ENCODE results near the gene ALKBH4.
"Not testable (repeated sequence)": the region's sequence is repeated elsewhere in the genome, so short reads cannot be mapped to it uniquely, and the experiment has no call there.

The ALKBH4 gene

DNA sequence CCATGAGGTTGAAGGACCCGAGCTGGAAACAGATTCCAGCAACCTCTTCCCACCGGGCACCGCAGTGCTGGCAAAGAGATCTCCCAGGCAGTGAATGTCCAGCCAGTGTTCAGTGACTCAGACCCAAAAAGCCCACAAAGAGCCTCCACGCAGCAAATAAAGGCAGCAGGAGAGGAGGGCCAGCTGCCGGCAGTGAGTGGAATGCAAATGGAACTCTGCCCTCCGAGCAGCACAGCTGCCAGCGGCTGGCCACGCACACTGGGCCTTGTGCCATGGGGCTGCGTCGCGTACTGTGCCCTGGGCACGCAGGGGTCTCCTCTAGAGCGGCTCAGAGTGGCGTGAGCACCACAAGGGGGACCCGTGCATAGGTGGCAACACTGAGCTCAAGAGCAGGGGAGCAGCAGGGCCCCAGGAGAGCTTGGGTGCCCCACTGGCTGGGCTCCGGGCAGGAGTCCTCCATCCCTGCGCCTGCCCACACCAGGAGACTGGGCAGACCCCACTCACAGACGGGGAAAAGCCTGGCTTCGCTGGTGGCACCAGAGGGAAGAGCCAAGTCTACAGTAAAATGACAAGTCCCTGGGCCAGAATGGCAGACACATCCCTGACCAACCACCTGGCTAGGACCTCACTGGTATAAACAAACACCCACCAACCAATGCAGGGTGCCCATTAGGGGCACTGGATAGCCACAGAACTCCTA lies 10.2 kb upstream of the ALKBH4 start:
- not testable (repeated sequence) for DNase-seq

DNA sequence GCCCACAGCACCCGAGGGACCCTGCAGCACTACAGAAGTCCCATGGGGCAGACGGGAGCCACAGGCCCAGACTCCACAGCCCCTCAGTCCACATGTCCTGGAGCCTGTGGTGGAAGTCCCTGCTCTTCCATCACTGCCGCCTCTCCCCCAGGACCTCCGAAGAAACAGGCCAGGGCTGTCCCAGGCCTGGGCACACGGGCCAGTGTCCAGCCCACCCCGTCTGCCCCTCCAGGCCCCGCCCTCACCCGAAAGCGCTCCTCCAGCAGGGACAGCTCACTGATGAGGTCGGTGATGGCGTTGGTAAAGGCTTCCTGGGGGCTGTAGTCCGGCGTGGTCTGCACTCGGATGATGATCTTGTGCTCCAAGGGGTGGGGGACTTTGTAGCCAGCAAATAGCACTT lies 9.5 kb upstream of the ALKBH4 start:
- DNase-seq: not testable (repeated sequence)

DNA sequence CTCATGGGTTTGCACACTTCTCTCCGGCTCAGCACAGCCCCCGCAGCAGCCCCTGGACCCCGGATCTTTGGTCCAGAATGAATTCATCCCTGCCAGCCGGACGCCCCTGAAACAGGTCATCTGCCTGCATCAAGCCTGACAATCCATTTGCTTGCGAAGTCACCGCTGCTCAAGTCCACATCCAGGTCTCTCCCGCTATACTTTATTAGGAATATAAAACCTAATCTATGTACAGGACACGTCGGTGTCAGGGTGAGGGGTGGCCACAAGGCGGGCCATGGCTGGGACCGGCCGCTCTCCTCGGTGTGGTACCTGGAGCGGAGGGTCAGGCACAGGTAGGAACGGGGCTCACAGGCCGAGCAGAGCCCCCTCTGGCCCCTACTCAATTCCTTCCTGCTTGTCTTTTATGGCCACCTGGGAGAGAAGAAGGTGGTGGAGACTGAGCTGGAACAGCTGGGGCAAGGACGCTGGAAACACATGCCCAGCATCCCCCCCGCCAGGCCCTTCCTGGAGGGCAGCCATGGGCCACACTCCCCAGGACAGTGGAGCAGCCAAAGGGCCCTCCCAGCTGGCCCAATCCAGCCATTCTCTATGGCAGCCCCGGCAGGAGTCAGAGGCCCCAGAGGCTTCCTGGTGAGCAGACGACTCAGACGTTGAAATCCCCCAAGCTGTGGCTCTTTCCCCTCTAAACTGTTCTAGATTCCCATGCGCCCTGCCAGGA lies 8.8 kb upstream of the ALKBH4 start:
- DNase-seq: no peak

DNA sequence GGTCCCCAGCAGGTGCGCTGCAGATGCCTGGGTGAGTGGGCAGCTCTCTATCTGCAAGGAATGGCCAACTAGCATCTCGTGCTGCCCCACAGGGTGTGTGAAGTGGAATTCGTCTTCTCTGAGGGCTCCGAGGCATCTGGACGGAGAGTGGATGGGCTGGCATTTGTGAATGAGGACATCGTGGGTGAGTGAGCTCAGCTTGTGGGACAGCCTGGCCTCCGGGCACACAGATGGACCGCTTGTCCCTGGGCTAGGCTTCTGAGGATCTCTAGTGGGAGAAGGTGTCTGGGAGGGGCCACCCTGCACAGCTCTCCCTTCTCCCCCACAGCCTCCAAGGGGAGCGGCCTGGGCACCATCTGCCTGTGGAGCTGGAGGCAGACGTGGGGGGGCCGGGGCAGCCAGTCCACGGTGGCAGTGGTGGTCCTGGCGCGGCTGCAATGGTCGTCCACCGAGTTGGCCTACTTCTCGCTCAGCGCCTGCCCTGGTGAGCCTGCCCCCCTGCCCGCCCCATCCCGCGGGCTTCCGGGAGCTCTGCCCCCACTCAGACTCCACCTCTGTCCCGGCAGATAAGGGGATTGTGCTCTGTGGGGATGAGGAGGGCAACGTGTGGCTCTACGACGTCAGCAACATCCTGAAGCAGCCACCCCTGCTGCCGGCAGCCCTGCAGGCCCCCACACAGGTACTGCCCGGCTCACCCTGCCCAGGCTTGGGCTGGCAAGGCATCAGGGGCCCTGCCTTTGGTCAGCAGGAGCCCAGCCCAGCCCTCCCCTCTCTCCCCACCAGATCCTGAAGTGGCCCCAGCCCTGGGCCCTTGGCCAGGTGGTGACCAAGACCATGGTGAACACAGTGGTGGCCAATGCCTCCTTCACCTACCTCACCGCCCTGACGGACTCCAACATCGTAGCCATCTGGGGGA lies 7.7 kb upstream of the ALKBH4 start:
- no peak for DNase-seq

DNA sequence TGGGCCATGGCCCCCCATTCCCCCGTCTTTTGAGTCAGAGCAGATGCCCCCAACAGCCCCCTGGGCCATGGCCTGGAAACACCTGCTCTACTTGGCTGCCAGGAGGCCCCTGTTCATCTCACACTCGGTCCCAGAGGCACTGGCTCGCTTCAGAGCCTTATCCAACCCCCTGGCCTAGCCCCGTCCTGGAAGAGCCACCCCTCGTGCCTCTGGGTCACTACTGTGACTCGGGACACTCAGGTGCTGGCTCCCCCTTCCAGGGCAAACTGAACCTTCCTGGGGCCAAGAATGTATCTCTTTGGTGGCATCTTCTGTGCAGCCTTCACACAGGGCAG lies 7.1 kb upstream of the ALKBH4 start:
- no peak for DNase-seq

DNA sequence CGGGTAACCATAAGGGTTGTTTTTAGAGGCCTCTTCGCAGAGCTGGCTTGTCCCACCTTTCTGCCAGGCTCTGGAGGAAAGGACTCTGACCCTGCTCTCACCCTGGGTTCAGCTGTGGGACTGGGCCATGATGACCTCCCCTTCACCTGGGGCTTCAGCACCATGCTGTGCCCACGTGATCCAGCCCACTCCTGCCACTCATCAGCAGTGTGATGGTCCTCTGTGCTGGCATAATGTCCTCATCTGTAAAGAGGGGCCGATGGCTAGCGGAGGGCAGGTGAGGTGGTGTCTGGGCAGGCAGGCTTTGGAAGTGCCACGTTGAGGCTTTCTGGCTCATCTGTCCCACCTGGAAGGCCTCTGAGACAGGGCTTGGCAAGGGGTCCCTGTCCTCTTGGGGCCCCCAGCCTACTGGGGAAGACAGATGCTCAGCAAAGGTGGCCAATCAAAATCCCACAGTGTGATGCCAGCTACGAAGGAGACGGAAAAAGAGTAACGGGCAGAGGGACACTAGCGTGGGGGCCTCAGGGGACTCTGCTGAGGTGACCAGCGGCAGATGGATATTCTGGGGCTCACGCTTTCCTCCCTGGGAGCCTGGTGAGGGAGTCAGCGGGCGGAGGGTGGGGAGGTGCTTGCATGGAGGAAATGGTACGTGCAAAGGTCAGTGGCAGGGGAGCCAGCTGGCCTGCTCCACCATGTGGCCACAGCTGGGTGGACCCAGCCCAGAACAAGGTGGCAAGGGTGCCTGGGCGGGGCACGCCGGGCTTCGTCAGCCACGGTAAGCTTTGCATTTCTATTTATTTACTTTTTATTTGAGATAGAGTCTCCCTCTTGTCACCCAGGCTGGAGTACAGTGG lies 5.5 kb upstream of the ALKBH4 start:
- no peak for DNase-seq

DNA sequence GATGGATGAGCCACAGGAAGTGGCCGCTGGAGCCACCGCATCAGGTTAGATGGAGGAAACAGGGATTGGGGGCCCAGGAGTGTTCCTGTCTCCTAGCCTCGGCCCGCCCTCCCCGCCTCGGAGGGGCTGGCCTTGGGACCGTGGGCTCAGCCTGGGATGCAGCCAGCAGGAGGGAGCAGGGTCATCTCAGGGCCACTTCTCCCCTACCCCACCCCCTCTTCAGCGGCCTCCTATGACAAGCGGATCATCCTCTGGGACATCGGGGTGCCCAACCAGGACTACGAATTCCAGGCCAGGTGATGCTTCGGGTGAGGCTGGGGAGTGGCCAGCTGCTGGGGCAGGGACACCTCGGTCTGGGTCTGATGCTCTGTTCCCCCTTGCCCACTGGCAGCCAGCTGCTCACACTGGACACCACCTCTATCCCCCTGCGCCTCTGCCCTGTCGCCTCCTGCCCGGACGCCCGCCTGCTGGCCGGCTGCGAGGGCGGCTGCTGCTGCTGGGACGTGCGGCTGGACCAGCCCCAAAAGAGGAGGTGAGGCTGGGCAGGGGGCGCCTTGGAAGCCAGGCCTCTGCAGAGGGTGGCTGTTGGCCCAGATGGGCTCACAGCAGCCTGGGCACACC lies 4.8 kb upstream of the ALKBH4 start:
- DNase-seq: no peak

DNA sequence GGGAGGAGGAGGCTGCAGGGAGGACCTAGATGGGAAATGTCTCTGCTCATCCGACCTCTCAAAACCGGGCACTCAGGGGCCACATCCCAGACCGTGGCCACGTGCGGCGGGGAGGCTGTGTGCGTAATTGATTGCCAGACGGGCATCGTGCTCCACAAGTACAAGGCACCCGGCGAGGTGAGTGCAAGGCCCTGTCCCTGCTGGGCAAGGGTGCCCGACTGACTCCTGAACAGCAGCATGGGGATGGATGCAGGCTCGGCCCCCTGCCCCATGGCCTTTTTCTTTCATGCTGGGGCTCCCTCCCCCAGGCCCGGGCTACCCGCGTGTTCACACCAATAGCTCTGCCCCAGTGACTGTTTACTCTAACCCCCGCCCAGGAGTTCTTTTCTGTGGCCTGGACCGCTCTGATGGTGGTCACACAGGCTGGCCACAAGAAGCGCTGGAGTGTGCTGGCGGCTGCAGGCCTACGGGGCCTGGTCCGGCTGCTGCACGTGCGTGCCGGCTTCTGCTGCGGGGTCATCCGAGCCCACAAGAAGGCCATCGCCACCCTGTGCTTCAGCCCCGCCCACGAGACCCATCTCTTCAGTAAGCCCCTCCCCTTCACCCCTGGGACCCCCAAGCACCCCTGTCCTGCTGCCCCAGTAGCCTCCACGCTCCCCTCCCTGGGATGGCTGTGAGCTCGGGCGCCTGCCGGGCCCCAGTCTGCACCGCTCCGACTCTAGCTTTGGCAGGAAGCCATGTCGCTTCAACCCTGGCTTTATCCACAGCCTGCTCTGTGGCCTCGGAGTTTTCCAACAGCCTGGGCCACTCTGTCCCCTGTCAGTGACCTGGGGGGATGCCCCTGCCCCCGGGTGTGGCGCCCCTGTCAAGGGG lies 4.1 kb upstream of the ALKBH4 start:
- DNase-seq: no peak

DNA sequence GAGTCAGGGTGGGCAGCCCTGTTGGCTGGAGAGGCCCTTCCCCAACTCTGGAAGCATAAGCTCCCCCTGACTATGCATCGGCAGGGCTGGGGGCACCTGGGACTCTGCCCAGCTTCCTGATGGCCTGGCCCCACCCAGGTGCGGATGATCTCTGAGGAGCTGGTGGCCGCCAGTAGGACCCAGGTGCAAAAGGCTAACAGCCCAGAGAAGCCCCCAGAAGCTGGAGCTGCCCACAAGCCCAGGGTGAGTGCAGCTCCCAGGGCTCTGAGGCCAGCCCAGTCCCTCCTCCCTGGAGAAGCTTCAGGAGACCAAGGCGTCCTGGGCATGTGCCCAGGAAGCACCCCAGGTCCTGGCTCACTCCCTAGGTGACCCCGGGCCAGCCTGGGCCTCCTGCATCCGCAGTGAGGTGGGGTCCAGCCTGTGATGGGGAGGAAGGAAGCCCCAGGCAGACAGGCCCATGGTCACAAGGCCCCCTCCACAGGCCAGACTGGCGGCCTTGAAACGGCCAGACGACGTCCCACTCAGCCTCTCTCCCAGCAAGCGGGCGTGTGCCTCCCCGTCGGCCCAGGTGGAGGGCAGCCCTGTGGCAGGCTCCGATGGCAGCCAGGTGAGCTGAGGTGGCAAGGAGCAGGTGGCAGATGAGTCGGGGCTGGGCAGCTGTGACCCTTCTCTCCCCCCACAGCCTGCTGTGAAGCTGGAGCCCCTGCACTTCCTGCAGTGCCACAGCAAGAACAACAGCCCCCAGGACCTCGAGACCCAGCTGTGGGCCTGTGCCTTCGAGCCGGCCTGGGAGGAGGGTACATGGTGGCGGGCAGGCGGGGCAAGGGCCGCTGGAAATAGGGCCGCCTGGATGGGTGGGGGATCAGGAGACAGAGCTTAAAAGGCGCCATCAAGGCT lies 3.2 kb upstream of the ALKBH4 start:
- DNase-seq: no peak

DNA sequence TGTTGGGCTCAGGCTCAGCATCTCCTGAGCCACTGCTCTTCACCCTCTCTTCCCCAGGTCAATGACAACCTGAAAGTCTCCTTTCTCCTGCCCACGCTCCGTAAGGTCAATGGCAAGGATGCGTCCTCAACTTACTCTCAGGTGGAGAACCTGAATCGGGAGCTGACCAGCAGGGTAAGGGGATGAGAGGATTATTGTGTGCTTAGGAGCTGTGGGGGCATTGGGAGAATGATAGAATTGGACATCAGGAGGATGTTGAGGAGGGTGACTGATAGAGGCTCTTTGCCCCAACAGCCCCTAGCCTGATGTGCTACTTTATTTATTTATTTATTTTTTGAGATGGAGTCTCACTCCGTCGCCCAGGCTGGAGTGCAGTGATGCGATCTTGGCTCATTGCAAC lies 1.4 kb upstream of the ALKBH4 start:
- no peak for DNase-seq

DNA sequence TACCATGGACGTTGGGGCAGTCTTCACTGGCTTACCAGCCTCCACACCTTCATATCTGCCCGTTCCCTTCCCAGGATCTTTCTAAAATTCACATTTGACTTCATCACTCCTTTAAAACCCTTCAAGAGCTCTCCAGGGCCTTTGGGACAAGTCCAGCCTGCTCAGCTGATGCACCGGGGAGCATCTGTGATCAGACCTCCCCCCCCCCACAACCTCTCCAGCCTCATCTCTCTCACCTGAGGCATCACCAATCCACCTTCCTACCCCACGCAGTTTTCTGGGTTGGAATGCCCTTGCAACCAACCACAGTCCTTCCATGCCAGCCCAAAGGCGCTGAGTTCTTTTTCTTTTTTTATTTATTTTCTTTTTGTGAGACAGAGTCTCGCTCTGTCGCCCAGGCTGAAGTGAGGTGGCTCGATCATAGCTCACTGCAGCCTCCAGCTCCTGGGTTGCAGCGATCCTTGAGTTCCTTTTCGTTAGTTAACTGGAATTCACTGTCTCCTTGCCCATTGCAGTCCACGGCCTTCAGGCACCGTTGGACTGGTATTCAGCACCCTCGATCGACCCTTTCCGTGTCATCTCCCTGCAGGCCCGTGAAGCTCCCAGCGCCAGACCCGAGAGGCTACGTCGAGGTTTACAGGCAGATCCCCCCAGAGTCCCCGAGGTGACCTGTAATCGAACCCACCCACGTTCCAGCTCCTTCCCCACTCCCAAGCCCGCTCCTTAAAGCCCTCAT lies 654 bp downstream of the ALKBH4 start:
- no peak for DNase-seq

DNA sequence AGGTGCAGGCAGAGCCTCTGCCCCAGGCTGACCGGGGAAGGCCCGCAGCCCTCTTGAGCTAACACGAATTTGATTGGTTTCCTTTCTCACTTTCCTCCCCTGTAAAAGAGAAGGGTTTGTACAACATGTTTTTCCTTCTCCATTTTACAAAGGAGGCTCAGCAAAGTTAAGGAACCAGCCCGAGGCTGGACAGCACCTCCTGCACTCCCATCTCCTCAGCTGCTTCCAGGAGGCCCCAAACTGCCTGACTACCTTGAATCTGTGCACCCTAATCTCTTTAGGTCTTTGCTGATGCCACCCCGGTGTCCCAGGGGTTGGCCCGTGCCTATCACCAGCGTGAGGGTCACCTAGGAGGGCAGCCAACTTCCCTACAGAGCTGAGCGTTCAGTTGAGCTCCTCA lies 4.2 kb downstream of the ALKBH4 start:
- DNase-seq: no peak

DNA sequence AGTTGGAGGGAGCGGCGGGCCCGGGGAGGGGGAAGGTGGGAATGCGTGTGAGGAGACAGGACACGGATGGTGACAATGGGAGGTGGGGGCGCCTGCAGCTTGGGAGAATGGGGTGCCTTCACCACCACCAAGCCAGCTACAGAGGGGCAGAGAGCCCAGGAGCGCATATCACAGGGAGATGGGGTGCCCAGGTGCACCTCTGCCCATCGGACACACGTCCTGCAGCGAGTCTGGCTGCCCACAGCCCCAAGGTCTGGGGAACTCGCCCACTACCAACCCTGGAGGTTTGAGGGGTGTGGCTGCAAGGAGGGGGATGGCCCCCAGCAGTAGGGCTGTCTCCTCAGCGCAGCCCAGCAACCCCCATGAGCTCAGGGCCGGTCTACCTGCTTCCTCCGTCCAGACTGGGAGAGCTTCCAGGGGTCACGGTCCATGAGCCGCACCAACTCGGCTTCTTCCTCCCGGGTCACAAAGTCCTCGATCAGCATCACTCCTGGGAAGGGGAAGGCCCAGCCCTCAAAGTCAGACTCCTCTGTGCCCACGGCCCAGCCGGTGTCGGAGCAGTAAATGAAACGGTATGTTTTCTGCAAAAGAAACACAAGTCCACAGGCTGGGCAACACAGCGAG lies 5.3 kb downstream of the ALKBH4 start:
- no peak for DNase-seq

DNA sequence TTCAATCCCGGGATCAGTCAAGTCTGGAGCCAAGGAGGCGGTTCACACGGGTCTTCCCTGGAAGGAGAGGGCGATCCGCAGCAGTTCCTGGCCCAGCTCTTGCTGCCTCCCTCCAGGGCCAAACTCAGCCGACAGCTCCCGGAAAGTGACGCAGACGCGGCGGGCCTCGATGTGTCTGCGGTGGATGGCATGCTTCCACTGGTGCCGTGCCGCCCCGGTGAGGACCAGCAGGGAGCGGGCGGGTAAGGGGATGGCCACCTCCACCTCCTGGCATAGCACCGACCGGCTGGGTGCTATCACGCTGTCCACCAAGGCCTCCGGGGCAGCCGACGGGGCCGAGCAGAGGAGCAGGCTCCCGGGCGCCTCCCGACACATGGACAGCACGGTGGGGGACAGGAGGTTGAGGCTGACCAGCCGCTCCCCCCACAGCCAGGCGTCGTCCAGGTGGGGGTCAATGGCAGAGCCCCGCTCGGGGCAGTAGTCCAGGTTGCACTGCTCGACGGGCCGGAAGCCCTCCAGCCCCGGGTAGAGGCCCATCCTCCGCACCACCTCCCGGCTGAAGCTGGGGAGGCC lies 7.2 kb downstream of the ALKBH4 start:
- no peak for DNase-seq

DNA sequence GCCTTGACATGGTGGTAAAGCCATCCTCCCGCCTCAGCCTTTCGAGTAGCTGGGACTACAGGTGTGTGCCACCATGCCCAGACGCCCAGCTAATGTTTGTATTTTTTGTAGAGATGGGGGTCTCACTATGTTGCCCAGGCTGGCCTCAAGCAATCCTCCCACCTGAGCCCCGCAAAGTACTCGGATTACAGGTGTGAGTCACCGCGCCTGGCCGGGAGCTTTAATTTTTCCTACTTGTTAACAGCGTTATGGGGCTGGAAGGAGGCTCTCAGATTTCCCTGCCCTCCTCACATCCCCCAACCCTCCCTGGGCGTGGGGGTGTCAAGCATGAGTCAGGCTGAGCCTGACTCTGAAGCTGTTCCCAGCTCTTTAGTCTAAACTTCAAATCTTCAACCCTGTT lies 8.3 kb downstream of the ALKBH4 start:
- no peak for DNase-seq

DNA sequence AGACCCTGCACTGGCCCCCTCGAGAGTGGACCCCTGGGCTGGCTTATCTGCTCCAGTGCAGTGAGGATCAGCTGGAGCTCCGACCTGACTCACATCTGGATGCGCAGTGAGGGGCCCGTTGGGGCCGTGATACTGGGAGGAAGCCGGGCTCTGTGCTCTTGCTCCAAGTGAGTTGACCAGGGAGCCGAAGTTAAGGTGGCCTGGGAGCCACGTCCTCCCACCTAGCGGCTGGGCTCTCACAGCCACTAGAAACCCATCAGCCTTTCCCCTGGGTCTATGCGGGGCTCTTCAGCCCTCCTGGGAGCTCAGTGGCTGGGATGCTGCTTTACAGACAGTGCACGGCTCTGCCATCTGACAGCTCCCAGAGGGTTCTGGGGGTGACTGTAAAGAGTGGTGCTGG lies 9.1 kb downstream of the ALKBH4 start:
- DNase-seq: no peak

DNA sequence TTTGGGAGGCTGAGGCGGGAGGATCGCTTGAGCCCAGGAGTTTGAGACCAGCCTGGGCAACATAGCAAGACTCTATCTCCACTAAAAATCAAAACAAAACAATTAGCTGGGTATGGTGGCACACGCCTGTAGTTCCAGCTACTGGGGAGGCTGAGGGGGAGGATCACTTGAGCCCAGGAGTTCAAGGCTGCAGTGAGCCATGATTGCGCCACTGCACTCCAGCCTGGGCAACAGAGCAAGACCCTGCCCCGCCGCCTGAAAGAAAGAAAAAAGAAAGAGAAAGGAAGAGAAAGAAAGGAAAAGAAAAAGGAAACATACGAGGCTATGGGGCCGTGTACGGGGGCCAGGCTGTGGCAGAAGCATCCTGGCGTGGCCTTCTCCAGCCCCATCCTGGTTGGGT lies 9.7 kb downstream of the ALKBH4 start:
- DNase-seq: not testable (repeated sequence)

DNA sequence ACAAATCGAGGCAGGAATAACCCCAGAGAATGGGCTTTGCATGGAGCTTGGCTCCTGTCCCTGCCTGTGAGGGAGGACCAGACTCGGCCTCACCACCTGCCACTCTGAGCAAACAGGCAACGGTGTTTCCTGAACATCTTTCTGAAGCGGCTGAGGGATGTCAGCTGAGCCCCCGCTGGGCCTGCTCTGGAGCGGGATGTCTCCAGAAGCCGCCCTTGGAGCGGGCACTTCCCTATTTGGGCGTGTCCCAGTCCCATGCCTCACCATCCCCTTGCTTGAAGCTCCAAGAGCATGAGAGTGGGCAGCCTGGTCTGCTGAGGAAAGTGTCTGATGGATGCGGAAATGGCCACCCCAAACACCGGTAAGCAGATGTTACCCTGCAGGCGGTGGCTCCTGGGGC lies 10.2 kb downstream of the ALKBH4 start:
- DNase-seq: no peak

DNA sequence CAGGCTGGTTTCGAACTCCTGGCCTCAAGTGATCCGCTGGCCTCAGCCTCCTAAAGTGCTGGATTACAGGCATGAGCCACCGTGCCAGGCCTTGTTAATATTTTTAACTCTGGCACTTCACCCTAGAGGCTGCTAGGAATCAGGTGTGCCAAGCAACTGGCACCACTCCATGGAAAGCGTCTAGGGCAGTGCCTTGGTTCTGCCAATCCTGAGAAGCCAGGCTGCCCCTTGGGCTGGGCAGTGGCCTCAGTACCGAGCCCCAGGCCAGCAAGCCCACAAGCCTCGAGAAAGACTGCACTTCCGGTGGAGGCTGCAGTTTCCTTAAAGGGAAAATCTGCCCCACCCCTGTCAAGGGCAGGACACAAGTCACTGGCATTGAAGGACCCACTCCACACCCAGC lies 11.3 kb downstream of the ALKBH4 start:
- DNase-seq: no peak
